ENCODE data around the gene SLC19A1. TPM values are rescaled to one million over a fixed set of nuclear protein-coding genes. Genes with fewer than 3 reads are reported as not detected.

SLC19A1 gene
- total RNA-seq, 4 donors from 2014 or later = 2.8 to 10.0 (median 6.6) TPM

GRCh38 chr21:45549626-45550463 lies 7.6 kb upstream of the SLC19A1 start:
- H3K36me3 ChIP-seq = no peaks in the 10 kb centered on the region
- H3K27ac ChIP-seq (replicated peaks in 1 of 4) = peak overlapping the region in 1 of 4 donors; percentile 22
- WGBS = 78% methylated on average over 12 of the region's 15 CpGs
- no peak for TF ChIP-seq POLR2A (IDR thresholded peaks at IDR 0.05; ENCODE audit: low read depth)
- TF ChIP-seq POLR2AphosphoS5 (IDR thresholded peaks at IDR 0.05) = no peak
- no peak for TF ChIP-seq EP300 (IDR thresholded peaks at IDR 0.05)
- TF ChIP-seq CTCF (IDR thresholded peaks at IDR 0.05) = no peak
- H3K27me3 ChIP-seq = peaks cover 0 to 25% (median 0%) of the 10 kb centered on the region in 4 donors
- intact Hi-C loops (cut with DNase I) = no loop called here
- DNase-seq (ENCODE audit: extremely low spot score) = no peak
- peaks cover 0 to 15% (median 7%) of the 10 kb centered on the region in 4 donors for H3K4me1 ChIP-seq
- no peak overlapping the region for H3K4me3 ChIP-seq
- no peaks in the 10 kb centered on the region for H3K9me3 ChIP-seq

GRCh38 chr21:45548711-45549491 lies 6.7 kb upstream of the SLC19A1 start:
- no peak for TF ChIP-seq EP300 (IDR thresholded peaks at IDR 0.05)
- TF ChIP-seq POLR2AphosphoS5 (IDR thresholded peaks at IDR 0.05) = no peak
- TF ChIP-seq CTCF (IDR thresholded peaks at IDR 0.05) = no peak
- no peak for TF ChIP-seq POLR2A (IDR thresholded peaks at IDR 0.05; ENCODE audit: low read depth)
- 80% methylated on average over 9 of the region's 9 CpGs for WGBS
- Histone ChIP-seq H3K4me3 (no peak overlapping the region), H3K4me1 (peaks cover 0 to 9% (median 3%) of the 10 kb centered on the region in 4 donors), H3K36me3 (no peaks in the 10 kb centered on the region), H3K9me3 (no peaks in the 10 kb centered on the region), H3K27ac (replicated peaks in 1 of 4) (no peak overlapping the region), H3K27me3 (peaks cover 0 to 25% (median 0%) of the 10 kb centered on the region in 4 donors)
- no peak for DNase-seq (ENCODE audit: extremely low spot score)
- intact Hi-C loops (cut with DNase I) = no loop called here

GRCh38 chr21:45547545-45547900 lies 5.3 kb upstream of the SLC19A1 start:
- H3K9me3 ChIP-seq = no peaks in the 10 kb centered on the region
- DNase-seq (ENCODE audit: extremely low spot score) = no peak
- intact Hi-C loops (cut with DNase I) = no loop called here
- peaks cover 0 to 23% (median 0%) of the 10 kb centered on the region in 4 donors for H3K27me3 ChIP-seq
- H3K4me1 ChIP-seq = peaks cover 4 to 18% (median 10%) of the 10 kb centered on the region in 4 donors
- no peak overlapping the region for H3K4me3 ChIP-seq
- H3K36me3 ChIP-seq = no peaks in the 10 kb centered on the region
- WGBS = 100% methylated on average over 3 of the region's 3 CpGs
- no peak overlapping the region for H3K27ac ChIP-seq (replicated peaks in 1 of 4)
- TF ChIP-seq POLR2AphosphoS5 (IDR thresholded peaks at IDR 0.05) (no peak), POLR2A (IDR thresholded peaks at IDR 0.05; ENCODE audit: low read depth) (no peak), EP300 (IDR thresholded peaks at IDR 0.05) (no peak), CTCF (IDR thresholded peaks at IDR 0.05) (no peak)

GRCh38 chr21:45546636-45547544 lies 4.7 kb upstream of the SLC19A1 start:
- Histone ChIP-seq H3K9me3 (no peaks in the 10 kb centered on the region), H3K27me3 (peaks cover 0 to 17% (median 0%) of the 10 kb centered on the region in 4 donors), H3K4me3 (no peak overlapping the region), H3K4me1 (peaks cover 4 to 19% (median 15%) of the 10 kb centered on the region in 4 donors), H3K36me3 (no peaks in the 10 kb centered on the region), H3K27ac (replicated peaks in 1 of 4) (no peak overlapping the region)
- TF ChIP-seq EP300 (IDR thresholded peaks at IDR 0.05) = no peak
- no peak for TF ChIP-seq POLR2AphosphoS5 (IDR thresholded peaks at IDR 0.05)
- no peak for TF ChIP-seq CTCF (IDR thresholded peaks at IDR 0.05)
- 76% methylated on average over 16 of the region's 16 CpGs for WGBS
- intact Hi-C loops (cut with DNase I) = no loop called here
- no peak for DNase-seq (ENCODE audit: extremely low spot score)
